ENCODE results near the gene POM121.
"Not testable (repeated sequence)": the region's sequence is repeated elsewhere in the genome, so short reads cannot be mapped to it uniquely, and the experiment has no call there.

POM121 gene

DNA sequence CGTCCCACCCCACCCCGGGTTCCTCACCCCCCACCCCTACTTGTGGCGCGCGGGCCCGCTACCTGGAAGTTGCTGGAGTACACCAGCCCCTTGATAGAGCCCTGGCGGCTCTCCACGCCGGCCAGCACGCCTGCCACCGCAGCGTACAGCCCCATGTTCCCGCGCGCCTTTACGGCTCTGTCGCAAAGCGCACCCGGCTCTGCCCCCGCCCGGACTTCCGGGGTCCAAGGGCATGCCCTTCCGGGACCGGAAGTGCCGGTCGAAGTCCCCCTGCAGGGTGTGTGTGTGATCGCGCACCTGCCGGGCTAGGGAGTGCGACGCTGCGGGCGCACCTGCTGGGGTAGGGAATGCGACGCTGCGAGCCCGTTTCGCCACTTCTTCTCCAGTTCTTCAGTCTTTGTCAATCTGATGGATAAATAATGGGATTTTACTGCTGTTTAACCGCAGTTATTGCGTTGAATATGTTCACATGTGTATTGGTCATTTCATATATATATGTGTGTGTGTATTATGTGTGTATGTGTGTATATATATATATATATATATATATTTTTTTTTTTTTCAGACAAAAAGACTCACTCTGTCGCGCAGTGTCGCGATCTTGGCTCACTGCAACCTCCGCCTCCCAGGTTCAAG is 29.8 kb downstream of the POM121 start:
- not testable (repeated sequence) for H2AFZ ChIP-seq (ENCODE audit: low read depth); H3K79me2 ChIP-seq (ENCODE audit: insufficient read depth, low read depth); H3K27me3 ChIP-seq (ENCODE audit: insufficient read depth, low read depth); H3K4me1 ChIP-seq (ENCODE audit: low read depth, poor library complexity, severe bottlenecking); H3K27ac ChIP-seq; H3K4me2 ChIP-seq; H3K36me3 ChIP-seq (ENCODE audit: insufficient read depth); H4K20me1 ChIP-seq (ENCODE audit: insufficient read depth); H3K4me3 ChIP-seq (IDR thresholded peaks at IDR 0.05; ENCODE audit: insufficient read depth, low read depth, low read length); H3K9ac ChIP-seq

DNA sequence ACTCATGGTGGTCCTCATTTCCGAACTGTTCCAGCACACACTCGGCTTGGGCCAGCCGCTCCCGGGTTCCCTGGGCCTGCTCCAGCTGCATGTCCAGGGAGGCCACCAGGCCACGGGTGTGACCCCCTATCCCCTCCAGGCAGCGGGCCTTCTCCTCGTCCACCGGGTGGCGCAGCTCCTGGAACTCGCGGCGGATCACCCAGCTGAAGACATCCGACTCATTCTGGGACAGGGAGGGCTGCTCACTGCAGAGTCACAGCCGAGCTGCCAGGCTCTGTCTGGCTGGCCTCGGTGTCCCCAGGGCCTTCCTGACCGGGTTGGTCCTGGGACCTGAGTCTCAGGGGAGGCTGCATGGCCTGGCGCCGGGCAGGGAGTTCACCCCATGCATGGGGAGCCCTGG is 35.1 kb downstream of the POM121 start:
- H3K79me2 ChIP-seq (ENCODE audit: insufficient read depth, low read depth); H3K27ac ChIP-seq; H3K4me2 ChIP-seq; H4K20me1 ChIP-seq (ENCODE audit: insufficient read depth); H3K36me3 ChIP-seq (ENCODE audit: insufficient read depth); H2AFZ ChIP-seq (ENCODE audit: low read depth); H3K27me3 ChIP-seq (ENCODE audit: insufficient read depth, low read depth); H3K4me1 ChIP-seq (ENCODE audit: low read depth, poor library complexity, severe bottlenecking); H3K4me3 ChIP-seq (IDR thresholded peaks at IDR 0.05; ENCODE audit: insufficient read depth, low read depth, low read length); H3K9ac ChIP-seq: not testable (repeated sequence)

DNA sequence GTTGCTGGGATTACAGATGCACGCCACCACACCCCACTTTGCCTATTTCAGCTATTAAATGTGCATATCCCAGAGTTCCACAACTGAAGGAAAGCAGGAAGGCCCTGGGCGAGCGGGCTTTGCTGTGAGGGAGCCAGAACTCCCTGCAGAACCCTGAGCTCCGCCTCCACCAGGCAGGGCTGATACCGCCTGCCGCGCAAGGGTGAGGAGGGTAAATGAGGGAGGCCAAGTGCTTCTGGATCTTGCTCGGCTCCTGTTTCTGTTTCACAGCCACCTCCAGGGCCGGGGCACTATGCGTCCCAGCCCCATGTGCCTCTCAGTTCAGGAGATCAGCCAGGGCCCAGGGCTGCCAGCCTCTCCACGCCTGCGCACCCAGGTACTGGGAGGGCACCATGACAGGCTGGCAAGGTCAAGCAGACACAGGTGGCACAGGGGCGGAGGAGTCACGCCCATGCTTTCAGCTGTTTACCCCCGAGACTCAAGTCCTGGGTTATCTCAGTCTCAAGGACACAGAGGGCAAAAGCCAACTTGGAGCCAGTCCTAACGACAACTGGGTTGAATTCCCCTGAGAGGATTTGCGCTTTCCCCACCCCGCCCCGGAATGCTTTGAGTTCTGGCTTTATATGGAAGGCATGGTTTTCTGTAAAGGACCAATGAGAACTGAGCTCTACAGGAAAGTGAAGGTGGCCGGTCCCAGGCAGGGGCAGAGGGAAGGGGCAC is 35.9 kb downstream of the POM121 start:
- H3K9ac ChIP-seq; H2AFZ ChIP-seq (ENCODE audit: low read depth); H3K27ac ChIP-seq; H3K4me2 ChIP-seq; H4K20me1 ChIP-seq (ENCODE audit: insufficient read depth); H3K36me3 ChIP-seq (ENCODE audit: insufficient read depth); H3K4me3 ChIP-seq (IDR thresholded peaks at IDR 0.05; ENCODE audit: insufficient read depth, low read depth, low read length); H3K27me3 ChIP-seq (ENCODE audit: insufficient read depth, low read depth); H3K4me1 ChIP-seq (ENCODE audit: low read depth, poor library complexity, severe bottlenecking); H3K79me2 ChIP-seq (ENCODE audit: insufficient read depth, low read depth): not testable (repeated sequence)

DNA sequence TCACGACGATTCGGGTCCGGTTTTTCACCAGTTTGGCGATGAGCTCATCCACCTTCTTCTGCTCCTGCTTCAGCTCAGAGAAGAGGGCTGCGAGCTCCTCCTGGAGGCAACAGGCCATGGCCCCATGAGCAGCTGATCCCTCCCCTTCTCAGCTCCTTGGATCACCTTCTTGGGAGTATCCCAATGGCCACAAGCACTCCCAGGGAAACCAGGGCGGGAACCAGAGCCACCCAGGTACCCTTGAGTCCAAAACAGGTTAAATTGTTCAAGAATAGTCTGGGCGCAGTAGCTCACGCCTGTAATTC is 36.4 kb downstream of the POM121 start:
- not testable (repeated sequence) for H2AFZ ChIP-seq (ENCODE audit: low read depth); H3K4me3 ChIP-seq (IDR thresholded peaks at IDR 0.05; ENCODE audit: insufficient read depth, low read depth, low read length); H3K27ac ChIP-seq; H3K27me3 ChIP-seq (ENCODE audit: insufficient read depth, low read depth); H3K36me3 ChIP-seq (ENCODE audit: insufficient read depth); H3K4me2 ChIP-seq; H4K20me1 ChIP-seq (ENCODE audit: insufficient read depth); H3K79me2 ChIP-seq (ENCODE audit: insufficient read depth, low read depth); H3K4me1 ChIP-seq (ENCODE audit: low read depth, poor library complexity, severe bottlenecking); H3K9ac ChIP-seq

DNA sequence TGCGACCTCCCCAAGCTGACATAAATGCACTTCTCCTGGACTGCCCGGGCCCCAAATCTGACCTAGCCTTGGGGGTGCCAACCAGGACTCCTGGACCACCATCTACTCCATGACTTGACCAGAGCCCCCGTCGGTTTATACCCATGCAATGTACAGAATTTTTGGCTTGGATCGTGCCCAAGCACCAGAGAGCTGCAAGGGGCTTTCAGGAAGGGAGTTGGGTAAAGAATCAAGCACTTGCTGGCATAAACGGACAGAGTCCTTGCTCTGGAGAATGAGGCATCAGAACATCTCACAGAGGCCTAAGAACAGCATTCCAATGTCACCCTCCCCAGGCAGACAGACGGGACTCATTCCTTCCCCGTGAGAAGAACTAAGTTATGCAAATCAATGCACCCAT is 38.2 kb downstream of the POM121 start:
- not testable (repeated sequence) for H3K4me1 ChIP-seq (ENCODE audit: low read depth, poor library complexity, severe bottlenecking); H2AFZ ChIP-seq (ENCODE audit: low read depth); H4K20me1 ChIP-seq (ENCODE audit: insufficient read depth); H3K9ac ChIP-seq; H3K4me2 ChIP-seq; H3K36me3 ChIP-seq (ENCODE audit: insufficient read depth); H3K4me3 ChIP-seq (IDR thresholded peaks at IDR 0.05; ENCODE audit: insufficient read depth, low read depth, low read length); H3K27me3 ChIP-seq (ENCODE audit: insufficient read depth, low read depth); H3K79me2 ChIP-seq (ENCODE audit: insufficient read depth, low read depth); H3K27ac ChIP-seq

DNA sequence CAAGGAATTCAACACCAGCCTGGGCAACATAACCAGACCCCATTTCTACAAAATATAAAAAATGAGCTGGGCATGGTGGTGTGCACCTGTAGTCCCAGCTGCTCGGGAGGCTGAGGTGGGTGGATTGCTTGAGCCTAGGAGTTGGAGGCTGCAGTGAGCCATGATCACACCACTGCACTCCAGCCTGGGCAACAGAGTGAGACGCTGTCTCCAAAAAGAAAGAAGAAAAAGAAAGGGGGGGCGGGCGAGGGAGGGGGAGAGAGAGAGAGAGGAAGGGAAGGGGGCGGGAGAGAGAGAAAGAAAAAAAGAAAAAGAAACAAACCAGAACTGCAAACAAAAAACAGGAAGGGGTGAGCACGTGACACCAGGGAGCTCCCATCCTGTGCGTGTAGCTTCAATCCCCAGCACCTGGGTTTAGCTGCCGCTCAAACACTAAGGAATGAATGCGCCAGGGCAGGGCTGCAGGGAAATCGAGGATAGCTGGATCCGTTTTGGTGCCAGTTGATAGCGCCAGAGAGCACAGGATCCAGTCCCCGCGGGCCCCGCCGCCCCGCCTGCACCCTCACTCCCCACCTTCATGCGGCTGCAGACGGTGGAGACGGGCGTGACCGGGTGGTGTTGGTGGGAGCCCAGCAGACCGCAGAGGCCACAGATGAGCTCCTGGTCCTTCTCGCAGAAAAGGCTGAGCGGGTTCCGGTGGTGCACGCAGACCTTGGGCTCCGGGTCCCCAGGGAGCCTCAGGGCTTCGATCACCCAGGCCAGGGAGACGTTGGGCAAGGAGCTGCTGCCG is 40.5 kb downstream of the POM121 start:
- not testable (repeated sequence) for H3K4me2 ChIP-seq; H4K20me1 ChIP-seq (ENCODE audit: insufficient read depth); H3K79me2 ChIP-seq (ENCODE audit: insufficient read depth, low read depth); H3K4me1 ChIP-seq (ENCODE audit: low read depth, poor library complexity, severe bottlenecking); H3K27ac ChIP-seq; H3K27me3 ChIP-seq (ENCODE audit: insufficient read depth, low read depth); H3K9ac ChIP-seq; H3K4me3 ChIP-seq (IDR thresholded peaks at IDR 0.05; ENCODE audit: insufficient read depth, low read depth, low read length); H3K36me3 ChIP-seq (ENCODE audit: insufficient read depth); H2AFZ ChIP-seq (ENCODE audit: low read depth)

DNA sequence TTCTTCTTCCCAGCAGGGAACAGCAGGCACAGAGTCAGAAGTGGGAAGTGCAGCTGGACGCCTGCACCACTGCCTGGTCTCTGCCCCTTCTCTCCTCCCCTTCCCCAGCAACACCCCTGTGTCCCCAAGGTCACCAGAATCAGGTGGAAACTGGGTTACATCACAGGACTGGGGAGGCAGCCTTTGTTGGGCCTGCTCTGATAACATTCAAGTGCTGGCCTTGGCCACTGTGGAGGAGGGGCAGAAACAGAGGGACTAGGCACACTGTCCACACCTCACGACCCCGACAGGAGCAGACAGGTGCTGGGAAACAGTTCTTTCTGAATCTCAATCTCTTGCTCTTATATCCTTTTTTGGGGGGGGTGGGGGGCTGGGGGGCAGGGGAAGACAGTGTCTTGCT is 42.0 kb downstream of the POM121 start:
- not testable (repeated sequence) for H3K27ac ChIP-seq; H2AFZ ChIP-seq (ENCODE audit: low read depth); H3K79me2 ChIP-seq (ENCODE audit: insufficient read depth, low read depth); H3K4me3 ChIP-seq (IDR thresholded peaks at IDR 0.05; ENCODE audit: insufficient read depth, low read depth, low read length); H3K4me2 ChIP-seq; H4K20me1 ChIP-seq (ENCODE audit: insufficient read depth); H3K36me3 ChIP-seq (ENCODE audit: insufficient read depth); H3K9ac ChIP-seq; H3K27me3 ChIP-seq (ENCODE audit: insufficient read depth, low read depth); H3K4me1 ChIP-seq (ENCODE audit: low read depth, poor library complexity, severe bottlenecking)

DNA sequence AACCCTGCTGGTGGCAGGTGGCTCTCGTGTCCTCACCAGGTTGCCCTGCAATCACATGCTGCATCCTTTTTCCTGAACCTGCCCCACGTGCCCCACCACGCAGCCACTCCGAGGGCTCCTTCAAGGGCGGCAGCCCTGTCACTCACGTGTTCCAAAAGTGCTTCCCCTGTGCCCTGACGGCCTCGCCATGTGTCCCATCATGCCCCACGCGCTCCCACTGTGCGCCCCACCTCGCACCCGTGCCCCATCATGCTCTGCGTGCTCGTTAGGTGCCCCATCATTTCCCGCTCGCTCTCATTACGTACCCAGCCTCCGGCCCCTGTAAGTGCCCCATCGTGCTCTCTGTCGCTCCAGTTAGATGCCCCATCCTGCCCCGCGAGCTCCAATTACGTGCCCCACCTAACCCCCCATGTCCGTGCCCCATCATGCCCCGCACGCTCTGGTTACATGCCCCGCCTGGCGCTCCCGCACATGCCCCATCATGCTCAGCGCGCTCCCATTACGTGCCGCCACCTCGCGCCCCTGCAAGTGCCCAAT is 44.2 kb downstream of the POM121 start, which contains the start of gene TRIM74:
TRIM74 (minus strand) TSS at position 487 of the 537 bp plus-strand sequence. CDS start 3,309 bp downstream, outside the sequence.
- not testable (repeated sequence) for H3K4me3 ChIP-seq (IDR thresholded peaks at IDR 0.05; ENCODE audit: insufficient read depth, low read depth, low read length); H3K79me2 ChIP-seq (ENCODE audit: insufficient read depth, low read depth); H3K4me1 ChIP-seq (ENCODE audit: low read depth, poor library complexity, severe bottlenecking); H2AFZ ChIP-seq (ENCODE audit: low read depth); H3K9ac ChIP-seq; H3K27ac ChIP-seq; H3K36me3 ChIP-seq (ENCODE audit: insufficient read depth); H4K20me1 ChIP-seq (ENCODE audit: insufficient read depth); H3K27me3 ChIP-seq (ENCODE audit: insufficient read depth, low read depth); H3K4me2 ChIP-seq

DNA sequence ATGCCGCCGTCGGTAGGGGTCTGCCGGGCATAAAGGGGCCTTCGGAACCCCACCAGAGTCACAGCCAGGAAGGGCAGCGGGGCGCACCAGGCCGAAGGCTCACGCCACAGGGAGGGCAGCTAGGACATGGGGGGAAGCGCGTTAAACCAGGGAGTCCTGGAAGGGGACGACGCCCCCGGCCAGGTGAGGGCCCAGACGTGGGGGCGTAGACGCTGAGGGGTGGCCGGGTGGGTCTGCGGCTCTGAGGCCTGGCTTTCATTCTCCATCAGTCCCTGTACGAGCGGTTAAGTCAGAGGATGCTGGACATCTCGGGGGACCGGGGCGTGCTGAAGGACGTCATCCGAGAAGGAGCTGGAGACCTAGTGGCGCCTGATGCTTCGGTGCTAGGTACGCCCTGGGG is 44.8 kb downstream of the POM121 start:
- H3K4me3 ChIP-seq (IDR thresholded peaks at IDR 0.05; ENCODE audit: insufficient read depth, low read depth, low read length); H3K27me3 ChIP-seq (ENCODE audit: insufficient read depth, low read depth); H2AFZ ChIP-seq (ENCODE audit: low read depth); H3K9ac ChIP-seq; H4K20me1 ChIP-seq (ENCODE audit: insufficient read depth); H3K4me2 ChIP-seq; H3K27ac ChIP-seq; H3K4me1 ChIP-seq (ENCODE audit: low read depth, poor library complexity, severe bottlenecking); H3K79me2 ChIP-seq (ENCODE audit: insufficient read depth, low read depth); H3K36me3 ChIP-seq (ENCODE audit: insufficient read depth): not testable (repeated sequence)

DNA sequence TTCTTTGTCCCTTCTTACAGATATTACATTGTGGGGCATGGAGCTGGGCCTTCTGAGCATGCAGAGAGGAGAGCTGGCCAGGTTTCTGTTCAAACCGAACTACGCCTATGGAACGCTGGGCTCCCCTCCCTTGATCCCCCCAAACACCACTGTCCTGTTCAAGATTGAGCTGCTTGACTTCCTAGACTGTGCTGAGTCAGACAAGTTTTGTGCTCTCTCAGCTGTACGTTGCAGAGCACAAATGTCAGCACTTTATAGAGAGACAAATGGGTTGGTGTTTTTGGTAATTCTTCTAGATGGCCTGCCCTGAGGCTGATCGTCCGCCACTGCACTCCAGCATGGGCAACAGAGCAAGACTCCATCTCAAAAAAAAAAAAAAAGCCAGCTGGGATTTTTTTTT is 46.6 kb downstream of the POM121 start:
- not testable (repeated sequence) for H3K79me2 ChIP-seq (ENCODE audit: insufficient read depth, low read depth); H3K4me1 ChIP-seq (ENCODE audit: low read depth, poor library complexity, severe bottlenecking); H2AFZ ChIP-seq (ENCODE audit: low read depth)

More for the DNA sequence above, 46.6 kb downstream of the POM121 start:
- H3K4me3 ChIP-seq (IDR thresholded peaks at IDR 0.05; ENCODE audit: insufficient read depth, low read depth, low read length); H3K4me2 ChIP-seq; H4K20me1 ChIP-seq (ENCODE audit: insufficient read depth); H3K36me3 ChIP-seq (ENCODE audit: insufficient read depth); H3K27me3 ChIP-seq (ENCODE audit: insufficient read depth, low read depth); H3K9ac ChIP-seq; H3K27ac ChIP-seq: not testable (repeated sequence)

All from KMS-11 (cell line).